ENCODE results near the gene ARHGDIB.

The ARHGDIB gene

GRCh38 chr12:14982562-14982961 lies 21.2 kb upstream of the ARHGDIB start:
- DNase-seq: no peak

GRCh38 chr12:14981049-14981448 lies 19.6 kb upstream of the ARHGDIB start:
- DNase-seq: no peak

- DNase-seq: no peak
Observed at GRCh38 chr12:14979468-14979867, 18.1 kb upstream of the ARHGDIB start.

- DNase-seq: no peak
Observed at GRCh38 chr12:14976658-14977057, 15.3 kb upstream of the ARHGDIB start.

- no peak for DNase-seq
Observed at GRCh38 chr12:14975457-14975856, 14.1 kb upstream of the ARHGDIB start.

GRCh38 chr12:14974633-14975032 lies 13.2 kb upstream of the ARHGDIB start:
- no peak for DNase-seq

- no peak for DNase-seq
Observed at GRCh38 chr12:14972816-14973215, 11.4 kb upstream of the ARHGDIB start, which contains the start of gene PDE6H. Gene PDE6H, plus strand, starts transcription at chr12:14973042. Its CDS starts 4,971 bp downstream, at chr12:14978013.

GRCh38 chr12:14970473-14970872 lies 9.1 kb upstream of the ARHGDIB start:
- no peak for DNase-seq

GRCh38 chr12:14968478-14968877 lies 7.1 kb upstream of the ARHGDIB start:
- no peak for DNase-seq

- DNase-seq: no peak
Observed at GRCh38 chr12:14965221-14965620, 3.8 kb upstream of the ARHGDIB start.

GRCh38 chr12:14964406-14964805 lies 3.0 kb upstream of the ARHGDIB start:
- no peak for DNase-seq

GRCh38 chr12:14963520-14963919 lies 2.1 kb upstream of the ARHGDIB start:
- no peak for DNase-seq

- no peak for DNase-seq
Observed at GRCh38 chr12:14962797-14963196, 1.4 kb upstream of the ARHGDIB start.

GRCh38 chr12:14962153-14962539 lies 745 bp upstream of the ARHGDIB start:
- DNase-seq: no peak

- no peak for DNase-seq
Observed at GRCh38 chr12:14960548-14961465, 594 bp downstream of the ARHGDIB start.

GRCh38 chr12:14959916-14960496 lies 1.4 kb downstream of the ARHGDIB start:
- no peak for DNase-seq

GRCh38 chr12:14959463-14959862 lies 1.9 kb downstream of the ARHGDIB start:
- DNase-seq: no peak

GRCh38 chr12:14959126-14959440 lies 2.3 kb downstream of the ARHGDIB start:
- no peak for DNase-seq

- no peak for DNase-seq
Observed at GRCh38 chr12:14958361-14959125, 2.9 kb downstream of the ARHGDIB start.

GRCh38 chr12:14957551-14958168 lies 3.7 kb downstream of the ARHGDIB start:
- no peak for DNase-seq

- no peak for DNase-seq
Observed at GRCh38 chr12:14956905-14957304, 4.5 kb downstream of the ARHGDIB start.

GRCh38 chr12:14956024-14956891 lies 5.1 kb downstream of the ARHGDIB start:
- no peak for DNase-seq
